Measurements from ENCODE around the gene UBE2E2.

Gene UBE2E2

GRCh38 chr3:23527326-23527725, 324.2 kb downstream of the UBE2E2 start:
- H3K4me3 ChIP-seq (ENCODE audit: low read depth, low read length), result no peak overlapping the region
- TF ChIP-seq CTCF (IDR thresholded peaks at IDR 0.05; ENCODE audit: borderline replicate concordance, insufficient read depth, low read depth, low read length), result no peak

DNA sequence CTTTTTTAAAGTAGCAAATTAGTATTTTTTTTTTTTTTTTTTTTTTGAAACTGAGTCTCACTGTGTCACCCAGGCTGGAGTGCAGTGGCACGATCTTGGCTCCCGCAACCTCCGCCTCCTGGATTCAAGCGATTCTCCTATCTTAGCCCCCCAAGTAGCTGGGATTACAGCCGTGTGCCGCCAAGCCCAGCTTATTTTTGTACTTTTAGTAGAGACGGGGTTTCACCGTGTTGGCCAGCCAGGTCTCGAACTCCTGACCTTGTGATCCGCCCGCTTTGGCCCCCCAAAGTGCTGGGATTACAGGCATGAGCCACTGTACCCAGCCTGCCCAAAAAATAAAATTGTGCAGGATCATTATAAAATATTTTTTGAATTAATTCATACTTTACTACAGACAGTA, 330.5 kb downstream of the UBE2E2 start:
- no peak overlapping the region for H3K4me3 ChIP-seq (ENCODE audit: low read depth, low read length)
- TF ChIP-seq CTCF (IDR thresholded peaks at IDR 0.05; ENCODE audit: borderline replicate concordance, insufficient read depth, low read depth, low read length), result no peak

GRCh38 chr3:23533996-23534395, 330.9 kb downstream of the UBE2E2 start:
- TF ChIP-seq CTCF (IDR thresholded peaks at IDR 0.05; ENCODE audit: borderline replicate concordance, insufficient read depth, low read depth, low read length), result no peak
- no peak overlapping the region for H3K4me3 ChIP-seq (ENCODE audit: low read depth, low read length)

DNA sequence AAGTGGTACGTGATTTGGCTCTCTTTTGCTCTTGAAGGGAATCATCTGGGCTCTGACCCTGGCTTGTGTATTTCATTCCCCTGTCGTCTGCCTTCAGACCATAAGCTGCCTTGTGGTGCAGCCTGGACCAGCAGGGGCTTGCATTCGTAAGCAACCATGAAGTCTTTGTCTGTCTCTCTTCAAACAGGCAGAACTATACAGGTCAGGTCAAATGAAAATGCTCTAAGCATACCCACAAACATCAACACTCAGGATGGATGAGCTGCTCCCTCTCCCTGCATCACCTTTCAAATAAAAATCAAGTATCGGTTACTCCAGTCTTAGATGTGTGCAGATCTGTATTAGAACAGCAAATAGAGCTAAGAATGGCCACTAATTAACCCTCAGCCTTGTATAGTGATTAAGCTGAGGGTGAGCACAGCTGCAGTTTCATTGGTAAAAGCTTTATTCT, 334.0 kb downstream of the UBE2E2 start:
- H3K4me3 ChIP-seq (ENCODE audit: low read depth, low read length), result no peak overlapping the region
- no peak for TF ChIP-seq CTCF (IDR thresholded peaks at IDR 0.05; ENCODE audit: borderline replicate concordance, insufficient read depth, low read depth, low read length)

- TF ChIP-seq CTCF (IDR thresholded peaks at IDR 0.05; ENCODE audit: borderline replicate concordance, insufficient read depth, low read depth, low read length), result no peak
- H3K4me3 ChIP-seq (ENCODE audit: low read depth, low read length), result no peak overlapping the region
Measured at GRCh38 chr3:23539185-23539584, 336.1 kb downstream of the UBE2E2 start.

- H3K4me3 ChIP-seq (ENCODE audit: low read depth, low read length), result no peak overlapping the region
- no peak for TF ChIP-seq CTCF (IDR thresholded peaks at IDR 0.05; ENCODE audit: borderline replicate concordance, insufficient read depth, low read depth, low read length)
Measured at GRCh38 chr3:23540600-23540999, 337.5 kb downstream of the UBE2E2 start.

DNA sequence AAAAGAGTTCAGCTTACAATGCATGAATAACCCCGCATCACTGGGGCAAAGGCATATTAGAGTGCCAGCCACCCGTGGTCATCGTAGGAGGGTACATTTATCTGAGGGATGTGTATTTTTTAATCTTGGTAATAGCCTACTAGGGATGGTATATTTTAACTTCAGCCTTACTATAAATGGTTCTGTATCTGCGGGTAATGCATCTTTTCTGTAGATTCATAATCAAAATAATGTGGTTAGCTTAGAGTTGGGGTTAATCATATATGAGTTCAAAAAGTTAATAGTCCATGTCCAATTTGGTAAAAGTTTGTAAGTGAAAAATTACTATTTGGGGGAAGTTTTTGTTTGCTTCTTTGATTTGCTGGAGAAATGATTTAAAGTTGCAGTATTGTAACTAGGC, 339.0 kb downstream of the UBE2E2 start:
- H3K4me3 ChIP-seq (ENCODE audit: low read depth, low read length), result no peak overlapping the region
- TF ChIP-seq CTCF (IDR thresholded peaks at IDR 0.05; ENCODE audit: borderline replicate concordance, insufficient read depth, low read depth, low read length), result no peak
